ENCODE data around the gene ATP2B1. TPM values are rescaled to one million over a fixed set of nuclear protein-coding genes. Genes with fewer than 3 reads are reported as not detected.

The ATP2B1 gene
- total RNA-seq, 4 donors from 2014 or later = 18.0 to 59.8 (median 25.0) TPM

GRCh38 chr12:89709995-89710872 lies 1.6 kb upstream of the ATP2B1 start:
- H3K4me3 ChIP-seq (ENCODE audit: low read depth, poor library complexity, severe bottlenecking) = peak overlapping the region; percentile 83
- TF ChIP-seq POLR2A (IDR thresholded peaks at IDR 0.05) = no peak
- TF ChIP-seq CTCF (IDR thresholded peaks at IDR 0.05) = no peak
- intact Hi-C loops (cut with DNase I; ENCODE audit: low total_unique reads) = loop anchor here (10.0 kb wide), 1 partner anchor 475 kb away; no protein-coding TSS in a partner anchor
- DNase-seq (ENCODE audit: low spot score in 2 of 2) = peak; percentile 52 to 94
- WGBS, 2 donors = 1 to 3% methylated on average over 32 to 34 of the region's 45 CpGs

DNA sequence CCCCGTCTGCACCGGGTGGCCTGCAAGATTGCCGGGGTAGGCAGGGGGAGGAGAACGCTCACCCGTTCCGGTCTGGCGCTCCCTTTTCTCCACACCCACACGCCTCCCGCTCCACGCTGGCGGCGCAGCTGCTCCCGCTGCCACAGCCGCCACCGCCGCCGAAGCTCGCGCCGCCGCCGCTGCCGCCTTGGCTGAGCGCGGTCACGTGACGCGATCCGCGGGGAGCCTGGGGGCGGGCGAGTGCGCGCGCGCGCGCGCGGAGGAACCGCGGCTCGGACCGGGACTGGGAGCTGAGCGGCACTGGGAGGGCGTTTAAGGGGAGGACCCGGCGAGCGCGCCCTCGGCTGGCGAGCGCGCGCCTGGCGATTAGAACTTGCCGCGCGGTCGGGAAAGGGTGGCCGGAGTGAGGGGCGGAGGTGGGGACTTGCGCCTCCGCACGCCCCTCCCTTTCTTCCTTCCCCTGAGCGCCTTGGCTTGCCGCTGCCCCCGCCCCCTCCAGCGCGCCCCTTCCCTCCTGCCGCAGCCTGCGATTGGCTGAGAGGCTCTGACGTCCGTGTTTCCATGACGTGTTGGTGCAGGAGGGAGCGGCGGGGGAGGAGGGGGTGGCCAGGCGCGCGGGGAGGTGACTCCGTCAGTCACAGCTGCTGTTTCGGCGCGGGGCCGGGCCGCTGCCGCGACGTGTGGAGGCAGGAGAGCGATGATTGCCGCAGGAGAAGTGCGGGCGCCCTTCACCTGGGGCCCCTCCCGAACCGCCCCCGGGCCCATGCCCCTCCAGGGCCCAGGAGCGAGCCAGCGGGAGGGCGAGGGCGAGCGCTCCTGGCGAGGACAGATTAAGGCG lies 738 bp upstream of the ATP2B1 start:
- TF ChIP-seq POLR2A (IDR thresholded peaks at IDR 0.05) = peak in 1 of 2 donors; percentile 85
- TF ChIP-seq CTCF (IDR thresholded peaks at IDR 0.05) = no peak
- intact Hi-C loops (cut with DNase I; ENCODE audit: low total_unique reads) = loop anchor here (10.0 kb wide), 1 partner anchor 475 kb away; no protein-coding TSS in a partner anchor
- peak overlapping the region; percentile 83 for H3K4me3 ChIP-seq (ENCODE audit: low read depth, poor library complexity, severe bottlenecking)
- peak; percentile 99 to 100 for DNase-seq (ENCODE audit: low spot score in 2 of 2)
- WGBS, 2 donors = 1 to 2% methylated on average over 10 to 38 of the region's 103 CpGs

DNA sequence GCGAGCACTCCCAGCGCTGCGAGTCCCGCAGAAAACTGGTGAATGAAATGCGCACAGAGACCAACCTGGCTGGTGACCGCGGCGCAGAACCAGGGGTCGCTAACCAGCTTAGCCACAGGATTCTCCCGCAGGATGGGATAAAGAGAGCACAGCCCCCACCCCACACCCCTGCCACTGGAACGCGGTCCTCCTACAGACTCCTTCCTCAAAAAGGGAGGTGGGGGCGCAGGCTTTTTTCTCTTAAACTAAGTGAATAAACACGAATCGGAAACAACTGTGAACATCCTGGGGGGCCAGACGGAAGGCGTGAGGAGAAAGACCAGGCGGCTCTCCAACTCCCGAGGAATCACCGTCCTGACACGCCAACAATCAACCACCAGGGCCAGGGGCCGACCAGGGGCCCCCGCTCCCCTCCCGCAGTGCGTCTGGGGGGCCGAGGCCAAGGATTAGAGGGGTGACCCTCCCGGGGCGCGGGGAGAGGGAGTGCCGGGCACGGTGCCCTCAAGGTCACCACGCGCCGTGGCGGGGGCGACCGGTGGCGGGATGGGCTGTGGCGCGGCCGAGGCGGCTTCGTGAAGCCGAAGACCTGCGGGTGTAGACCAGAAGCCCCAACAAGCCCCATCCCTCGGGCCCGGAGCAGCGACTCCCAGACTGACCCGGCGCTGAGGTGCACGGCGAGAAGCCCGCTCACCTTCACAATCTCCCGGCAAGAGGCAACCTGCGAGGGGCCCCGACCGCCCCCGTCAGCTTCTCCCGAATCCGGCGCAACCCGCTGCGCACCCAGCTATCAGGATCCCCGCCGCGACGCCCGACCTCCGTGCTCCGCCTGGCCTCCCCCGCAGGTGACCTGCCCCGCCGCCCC lies 704 bp downstream of the ATP2B1 start:
- intact Hi-C loops (cut with DNase I; ENCODE audit: low total_unique reads) = loop anchor here (10.0 kb wide), 1 partner anchor 473 kb away; no protein-coding TSS in a partner anchor
- WGBS, 2 donors = 0 to 1% methylated on average over 43 to 67 of the region's 73 CpGs
- DNase-seq (ENCODE audit: low spot score in 2 of 2) = peak; percentile 35 to 90
- H3K4me3 ChIP-seq (ENCODE audit: low read depth, poor library complexity, severe bottlenecking) = peak overlapping the region; percentile 83
- TF ChIP-seq CTCF (IDR thresholded peaks at IDR 0.05) (no peak), POLR2A (IDR thresholded peaks at IDR 0.05) (no peak)

- no peak for TF ChIP-seq CTCF (IDR thresholded peaks at IDR 0.05)
- no peak for TF ChIP-seq POLR2A (IDR thresholded peaks at IDR 0.05)
- peak overlapping the region; percentile 83 for H3K4me3 ChIP-seq (ENCODE audit: low read depth, poor library complexity, severe bottlenecking)
- WGBS, 2 donors = 13% methylated on average over 17 of the region's 17 CpGs
- no peak for DNase-seq (ENCODE audit: low spot score in 2 of 2)
- intact Hi-C loops (cut with DNase I; ENCODE audit: low total_unique reads) = loop anchor here (10.0 kb wide), 1 partner anchor 472 kb away; no protein-coding TSS in a partner anchor
These were observed 1.5 kb downstream of the ATP2B1 start for GRCh38 chr12:89706986-89707702.
